Measurements from ENCODE around the gene SV2B.

SV2B gene

DNA sequence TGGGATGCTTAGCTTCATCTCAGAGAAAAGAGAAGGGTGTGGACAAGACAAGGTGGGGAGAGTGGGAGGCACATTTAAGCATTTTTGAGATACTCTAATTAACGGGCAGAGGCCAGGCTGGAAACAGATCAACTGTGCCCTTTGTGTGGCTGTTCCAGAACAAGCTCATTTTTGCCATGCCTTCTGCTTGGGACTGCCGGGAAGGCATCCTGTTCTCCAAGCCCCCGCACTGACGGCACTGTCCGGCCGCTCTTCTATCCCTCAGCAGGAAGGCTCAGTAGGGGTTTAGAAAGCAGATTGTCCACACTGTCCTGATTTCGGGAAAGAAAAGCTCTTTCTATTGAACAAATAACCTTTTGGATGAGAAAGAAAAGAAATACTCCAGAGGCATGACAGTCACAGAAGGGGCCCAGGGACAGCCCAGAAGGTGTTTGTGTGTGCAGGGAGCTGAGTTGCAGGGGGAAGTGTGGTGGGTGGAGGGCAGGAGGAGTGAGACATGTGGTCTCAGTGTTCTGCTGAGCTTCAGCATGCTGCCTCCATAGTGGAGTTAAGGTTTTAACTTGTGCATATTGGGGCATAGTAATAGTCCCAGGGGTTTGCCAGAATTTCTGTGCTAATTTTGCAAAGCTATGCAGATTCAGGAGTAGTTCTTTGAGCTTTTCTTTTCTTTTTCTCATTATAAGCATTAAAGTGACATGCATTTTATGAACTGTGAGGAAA, 27.3 kb downstream of the SV2B start:
- TF ChIP-seq, protein P1, sequence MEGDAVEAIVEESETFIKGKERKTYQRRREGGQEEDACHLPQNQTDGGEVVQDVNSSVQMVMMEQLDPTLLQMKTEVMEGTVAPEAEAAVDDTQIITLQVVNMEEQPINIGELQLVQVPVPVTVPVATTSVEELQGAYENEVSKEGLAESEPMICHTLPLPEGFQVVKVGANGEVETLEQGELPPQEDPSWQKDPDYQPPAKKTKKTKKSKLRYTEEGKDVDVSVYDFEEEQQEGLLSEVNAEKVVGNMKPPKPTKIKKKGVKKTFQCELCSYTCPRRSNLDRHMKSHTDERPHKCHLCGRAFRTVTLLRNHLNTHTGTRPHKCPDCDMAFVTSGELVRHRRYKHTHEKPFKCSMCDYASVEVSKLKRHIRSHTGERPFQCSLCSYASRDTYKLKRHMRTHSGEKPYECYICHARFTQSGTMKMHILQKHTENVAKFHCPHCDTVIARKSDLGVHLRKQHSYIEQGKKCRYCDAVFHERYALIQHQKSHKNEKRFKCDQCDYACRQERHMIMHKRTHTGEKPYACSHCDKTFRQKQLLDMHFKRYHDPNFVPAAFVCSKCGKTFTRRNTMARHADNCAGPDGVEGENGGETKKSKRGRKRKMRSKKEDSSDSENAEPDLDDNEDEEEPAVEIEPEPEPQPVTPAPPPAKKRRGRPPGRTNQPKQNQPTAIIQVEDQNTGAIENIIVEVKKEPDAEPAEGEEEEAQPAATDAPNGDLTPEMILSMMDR (IDR thresholded peaks at IDR 0.05; ENCODE audit: low read depth, low read length): no peak
- H3K4me3 ChIP-seq (ENCODE audit: low read depth, low read length): no peak overlapping the region

DNA sequence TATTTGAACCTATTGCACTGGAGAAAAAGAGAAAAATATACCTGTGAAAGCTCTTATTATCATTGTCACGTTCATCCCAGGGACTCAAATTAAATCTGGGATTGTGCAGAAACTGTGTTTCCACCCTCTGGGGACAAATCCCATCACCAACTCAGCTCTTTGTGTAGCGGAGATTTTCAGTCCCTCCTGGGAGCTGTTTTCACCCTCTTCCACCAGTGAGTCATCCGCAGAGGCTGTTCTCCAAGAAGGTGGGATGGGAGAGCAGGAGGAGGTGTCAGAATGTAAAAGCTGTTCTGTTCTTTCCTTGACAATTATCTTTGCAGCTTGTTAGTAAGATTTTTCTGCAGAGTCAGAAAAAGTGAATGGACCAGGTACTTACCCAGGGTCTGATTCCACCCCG, 28.0 kb downstream of the SV2B start:
- H3K4me3 ChIP-seq (ENCODE audit: low read depth, low read length): no peak overlapping the region
- TF ChIP-seq, protein P1 (IDR thresholded peaks at IDR 0.05; ENCODE audit: low read depth, low read length): no peak

DNA sequence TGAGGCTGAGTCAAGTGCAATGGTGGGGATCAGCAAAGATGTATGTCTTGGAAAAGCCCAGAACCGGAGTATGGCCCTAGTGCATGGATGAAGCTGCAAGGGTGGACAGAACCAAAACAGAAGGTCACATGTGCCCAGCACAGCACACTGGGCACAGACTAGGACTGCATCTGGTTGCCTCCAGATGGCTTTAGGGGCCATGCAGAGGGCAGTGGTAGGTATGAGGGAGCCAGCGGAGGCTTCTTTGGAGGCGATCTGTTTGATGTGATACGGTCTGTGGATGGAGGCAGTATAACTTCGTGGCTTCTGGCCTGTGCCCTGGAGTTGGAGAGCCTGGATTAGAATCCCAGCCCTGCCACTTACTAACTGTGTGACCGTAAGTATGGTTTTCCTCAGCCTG, 29.4 kb downstream of the SV2B start:
- TF ChIP-seq, protein P1 (IDR thresholded peaks at IDR 0.05; ENCODE audit: low read depth, low read length): no peak
- H3K4me3 ChIP-seq (ENCODE audit: low read depth, low read length): no peak overlapping the region

GRCh38 chr15:91132079-91132478, 32.0 kb downstream of the SV2B start:
- no peak overlapping the region for H3K4me3 ChIP-seq (ENCODE audit: low read depth, low read length)
- TF ChIP-seq, protein P1 (IDR thresholded peaks at IDR 0.05; ENCODE audit: low read depth, low read length): no peak

- TF ChIP-seq, protein P1 (IDR thresholded peaks at IDR 0.05; ENCODE audit: low read depth, low read length): no peak
- no peak overlapping the region for H3K4me3 ChIP-seq (ENCODE audit: low read depth, low read length)
Measured at GRCh38 chr15:91133511-91133910, 33.5 kb downstream of the SV2B start.

DNA sequence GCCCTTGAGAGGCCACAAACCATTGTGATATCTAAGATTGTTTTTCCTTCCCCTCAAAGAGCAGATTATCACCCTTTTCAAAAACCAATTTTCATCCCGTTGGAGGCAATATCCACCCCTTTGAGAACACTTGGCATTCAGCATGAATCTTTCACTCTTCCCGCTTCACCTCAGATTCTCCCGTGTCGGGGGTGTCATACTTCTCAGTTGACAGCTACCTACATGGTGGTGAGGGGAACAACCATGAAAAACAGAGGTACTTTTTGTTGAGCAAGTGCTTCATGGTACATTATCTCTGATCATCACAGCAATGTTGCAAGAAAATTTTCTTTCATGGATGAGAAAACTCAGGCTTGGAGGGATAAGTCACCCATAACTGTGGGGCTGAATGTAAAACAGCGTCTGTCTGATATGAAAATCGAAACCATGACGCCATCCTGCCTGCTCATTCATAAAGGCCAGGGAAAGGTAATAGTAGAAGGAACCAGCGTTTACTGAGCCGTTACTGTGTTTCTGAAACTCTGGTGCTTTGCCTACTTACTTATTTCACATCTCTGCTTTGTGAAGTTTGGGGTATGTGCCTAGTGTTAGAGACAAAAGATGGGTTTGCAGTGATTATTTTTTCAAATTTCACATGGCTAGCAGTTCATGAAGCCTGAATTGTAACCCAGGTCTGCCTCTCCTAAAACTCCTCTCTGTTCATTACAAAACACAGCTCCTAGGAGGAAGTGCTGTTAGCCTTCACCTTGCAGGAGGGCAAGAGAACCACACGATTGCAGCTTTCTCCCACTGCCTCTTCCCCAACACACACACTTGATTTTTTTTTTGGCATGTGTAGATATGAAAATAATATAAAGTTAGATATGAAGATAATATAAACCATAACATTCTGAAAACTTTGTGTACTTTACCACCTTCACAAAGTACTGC, 35.4 kb downstream of the SV2B start:
- no peak overlapping the region for H3K4me3 ChIP-seq (ENCODE audit: low read depth, low read length)
- TF ChIP-seq, protein P1 (IDR thresholded peaks at IDR 0.05; ENCODE audit: low read depth, low read length): no peak

All from WI38 (cell line).